Glutamatergic neuron (in vitro differentiated cells): ENCODE results near the gene ZNF469. TPM values are rescaled to one million over a fixed set of nuclear protein-coding genes. Genes with fewer than 3 reads are reported as not detected.

ENCODE experiments used
- DNase-seq: peaks from one replicate; pipeline ENCODE4 v3.0.0; 2022
- H3K27ac Mint-ChIP-seq: one replicate; pipeline ENCODE4 v1.8.0; 2020; ENCODE audit warnings: mild to moderate bottlenecking, mixed read lengths, inconsistent platforms; ENCODE audit not compliant: unreplicated experiment
- H3K27me3 Mint-ChIP-seq: one replicate; pipeline ENCODE4 v1.8.0; 2020; ENCODE audit warnings: mild to moderate bottlenecking, moderate library complexity, mixed read lengths, inconsistent platforms; ENCODE audit not compliant: unreplicated experiment
- H3K36me3 Mint-ChIP-seq: one replicate; pipeline ENCODE4 v1.8.0; 2020; ENCODE audit warnings: mild to moderate bottlenecking, mixed read lengths, inconsistent platforms; ENCODE audit not compliant: unreplicated experiment
- H3K4me1 Mint-ChIP-seq: one replicate; pipeline ENCODE4 v1.8.0; 2020; ENCODE audit warnings: mild to moderate bottlenecking, low read depth, mixed read lengths, inconsistent platforms; ENCODE audit not compliant: unreplicated experiment
- H3K4me3 Mint-ChIP-seq: one replicate; pipeline ENCODE4 v1.8.0; 2020; ENCODE audit warnings: mild to moderate bottlenecking, mixed read lengths, inconsistent platforms; ENCODE audit not compliant: unreplicated experiment
- H3K9me3 Mint-ChIP-seq: one replicate; pipeline ENCODE4 v1.8.0; 2020; ENCODE audit warnings: mild to moderate bottlenecking, moderate library complexity, mixed read lengths, inconsistent platforms; ENCODE audit not compliant: unreplicated experiment
- CTCF ChIP-seq: fragments of 200-600 bp; sonication (generic); IDR thresholded peaks from one replicate; pipeline ENCODE4 v1.5.0; 2021; ENCODE audit not compliant: partially characterized antibody, unreplicated experiment
- total RNA-seq: library from RNA; stranded (reverse); fragmentation: NEBNext Ultra II Directional; extraction: Animal tissue kit (Norgen Biotek cat#: 25700); gene quantifications from one replicate; pipeline ENCODE4 v1.2.1, GENCODE V29; 2021; ENCODE audit not compliant: unreplicated experiment

The ZNF469 gene
- total RNA-seq, 1 donor from 2014 or later, result 0.56 TPM

- TF ChIP-seq CTCF, result no peak
- H3K27me3 Mint-ChIP-seq, result peaks cover 14% of the 10 kb centered on the region
- no peak overlapping the region for H3K27ac Mint-ChIP-seq
- peaks cover 5% of the 10 kb centered on the region for H3K4me1 Mint-ChIP-seq
- H3K9me3 Mint-ChIP-seq, result peaks cover 8% of the 10 kb centered on the region
- H3K4me3 Mint-ChIP-seq, result no peak overlapping the region
- DNase-seq, result no peak
- H3K36me3 Mint-ChIP-seq, result peaks cover 6% of the 10 kb centered on the region
These were observed 37.6 kb upstream of the ZNF469 start for GRCh38 chr16:88345031-88345720.

DNA sequence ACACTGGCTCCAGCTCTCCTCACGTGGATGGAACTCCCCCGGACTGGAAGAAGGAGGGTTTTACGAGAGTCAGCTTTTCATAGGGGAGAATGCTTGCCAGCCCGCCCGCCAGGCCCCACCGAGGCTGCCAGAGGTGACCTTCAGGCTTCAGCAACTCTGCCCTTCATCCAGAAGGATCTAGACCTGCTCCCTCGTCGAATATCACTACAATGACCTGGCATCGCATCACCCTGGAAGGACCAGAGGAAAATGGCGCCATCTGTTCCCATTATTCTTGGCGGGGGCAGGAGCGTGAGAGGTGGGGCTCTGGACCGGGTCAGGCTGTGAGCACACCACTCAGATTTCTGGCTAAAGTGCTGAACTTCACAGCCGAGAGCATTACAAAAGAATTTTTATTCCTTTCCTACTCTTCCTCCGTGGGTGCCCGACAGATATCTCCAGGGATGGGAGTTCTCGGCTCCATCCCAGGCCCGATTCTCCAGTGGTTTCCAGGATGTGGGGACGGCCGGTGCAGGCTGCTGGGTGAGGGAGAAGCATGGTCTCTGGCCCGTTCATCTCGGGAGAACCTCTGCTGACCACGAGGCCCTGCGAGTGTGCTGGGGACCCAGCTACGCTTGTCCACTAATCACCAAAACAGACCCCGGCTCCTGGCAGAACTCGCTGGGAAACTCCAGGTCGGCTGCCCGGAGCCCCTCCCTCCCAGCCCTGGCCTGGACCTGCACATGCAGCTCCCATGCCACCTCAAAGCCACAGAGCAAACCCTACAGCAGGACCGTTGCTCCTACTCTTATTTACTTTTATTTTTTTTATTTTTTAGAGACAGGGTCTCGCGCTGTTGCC lies 36.8 kb upstream of the ZNF469 start:
- TF ChIP-seq CTCF, result no peak
- Mint-ChIP-seq H3K9me3 (peaks cover 8% of the 10 kb centered on the region), H3K4me1 (peaks cover 5% of the 10 kb centered on the region), H3K27me3 (peaks cover 14% of the 10 kb centered on the region), H3K27ac (no peak overlapping the region), H3K36me3 (peaks cover 6% of the 10 kb centered on the region), H3K4me3 (no peak overlapping the region)
- no peak for DNase-seq

GRCh38 chr16:88346680-88347505 lies 35.9 kb upstream of the ZNF469 start:
- no peak overlapping the region for H3K4me3 Mint-ChIP-seq
- H3K27me3 Mint-ChIP-seq, result peaks cover 12% of the 10 kb centered on the region
- no peak for TF ChIP-seq CTCF

GRCh38 chr16:88347656-88348376 lies 34.9 kb upstream of the ZNF469 start:
- H3K36me3 Mint-ChIP-seq, result peaks cover 6% of the 10 kb centered on the region
- no peak overlapping the region for H3K27ac Mint-ChIP-seq
- H3K27me3 Mint-ChIP-seq, result peaks cover 12% of the 10 kb centered on the region
- peak; percentile 40 for DNase-seq
- TF ChIP-seq CTCF, result no peak
- H3K9me3 Mint-ChIP-seq, result peaks cover 6% of the 10 kb centered on the region
- no peak overlapping the region for H3K4me3 Mint-ChIP-seq
- peaks cover 5% of the 10 kb centered on the region for H3K4me1 Mint-ChIP-seq

More at GRCh38 chr16:88346680-88347505, 35.9 kb upstream of the ZNF469 start:
- peaks cover 6% of the 10 kb centered on the region for H3K36me3 Mint-ChIP-seq
- peaks cover 8% of the 10 kb centered on the region for H3K9me3 Mint-ChIP-seq
- H3K4me1 Mint-ChIP-seq, result peaks cover 5% of the 10 kb centered on the region
- peak; percentile 6 for DNase-seq
- H3K27ac Mint-ChIP-seq, result no peak overlapping the region
